Measurements from ENCODE around the gene ARHGAP26. TPM values are rescaled to one million over a fixed set of nuclear protein-coding genes. Genes with fewer than 3 reads are reported as not detected.
A peak's percentile ranks its signal among the peaks of the same experiment; 100 is the strongest.
"Not testable (repeated sequence)": the region's sequence is repeated elsewhere in the genome, so short reads cannot be mapped to it uniquely, and the experiment has no call there.

ARHGAP26 gene
- total RNA-seq, 2 donors from 2014 or later: 15.7 to 23.4 TPM

DNA sequence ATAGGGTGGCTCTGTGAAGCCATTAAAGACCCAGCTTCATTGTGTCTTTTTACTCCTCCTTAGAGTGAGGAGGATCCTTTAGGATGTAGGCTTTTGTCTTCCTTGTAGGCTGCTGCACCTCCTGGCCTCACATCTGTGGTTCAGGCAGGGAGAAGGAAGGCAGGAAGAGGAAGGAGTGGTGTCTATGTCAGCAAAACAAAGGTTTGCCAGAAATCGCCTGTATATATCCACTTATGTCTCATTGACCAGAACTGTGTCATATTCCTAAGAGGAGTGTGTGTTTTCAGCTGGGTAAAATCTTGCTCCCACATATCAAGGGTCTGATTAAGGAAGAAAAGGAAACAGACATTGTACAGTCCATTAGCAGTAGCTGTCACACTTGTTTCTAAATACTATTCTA lies 213.8 kb downstream of the ARHGAP26 start:
- Mint-ChIP-seq H3K9me3 (peaks cover 15 to 18% of the 10 kb centered on the region in 2 donors), H3K27ac (no peak overlapping the region), H3K36me3 (peaks cover 20 to 22% of the 10 kb centered on the region in 2 donors)
- ATAC-seq (no peak), DNase-seq (ENCODE audit: low spot score in 2 of 2) (no peak)

- no peak for ATAC-seq
- H3K9me3 Mint-ChIP-seq: peaks cover 18 to 22% of the 10 kb centered on the region in 2 donors
- H3K27ac Mint-ChIP-seq: no peak overlapping the region
Observed at GRCh38 chr5:142984525-142984924, 214.3 kb downstream of the ARHGAP26 start.

DNA sequence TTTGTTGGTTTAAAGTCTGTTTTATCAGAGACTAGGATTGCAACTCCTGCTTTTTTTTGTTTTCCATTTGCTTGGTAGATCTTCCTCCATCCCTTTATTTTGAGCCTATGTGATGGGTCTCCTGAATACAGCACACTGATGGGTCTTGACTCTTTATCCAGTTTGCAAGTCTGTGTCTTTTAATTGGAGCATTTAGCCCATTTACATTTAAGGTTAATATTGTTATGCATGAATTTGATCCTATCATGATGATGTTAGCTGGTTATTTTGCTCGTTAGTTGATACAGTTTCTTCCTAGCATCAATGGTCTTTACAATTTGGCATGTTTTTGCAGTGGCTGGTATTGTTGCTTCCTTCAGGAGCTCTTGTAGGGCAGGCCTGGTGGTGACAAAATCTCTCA lies 219.1 kb downstream of the ARHGAP26 start:
- Mint-ChIP-seq H3K9me3 (peaks cover 22 to 33% of the 10 kb centered on the region in 2 donors), H3K36me3 (peaks cover 32 to 35% of the 10 kb centered on the region in 2 donors)
- H3K27ac Mint-ChIP-seq; ATAC-seq; DNase-seq (ENCODE audit: low spot score in 2 of 2): not testable (repeated sequence)

More at GRCh38 chr5:142984525-142984924, 214.3 kb downstream of the ARHGAP26 start:
- H3K36me3 Mint-ChIP-seq: peaks cover 24 to 25% of the 10 kb centered on the region in 2 donors
- no peak for DNase-seq (ENCODE audit: low spot score in 2 of 2)

GRCh38 chr5:142990073-142990472 lies 219.9 kb downstream of the ARHGAP26 start:
- ATAC-seq; DNase-seq (ENCODE audit: low spot score in 2 of 2); H3K27ac Mint-ChIP-seq: not testable (repeated sequence)
- peaks cover 22 to 35% of the 10 kb centered on the region in 2 donors for H3K9me3 Mint-ChIP-seq
- peaks cover 32% of the 10 kb centered on the region in 2 donors for H3K36me3 Mint-ChIP-seq

GRCh38 chr5:142994218-142994617 lies 224.0 kb downstream of the ARHGAP26 start:
- DNase-seq (ENCODE audit: low spot score in 2 of 2) (no peak), ATAC-seq (no peak)
- Mint-ChIP-seq H3K27ac (no peak overlapping the region), H3K9me3 (peaks cover 5 to 15% of the 10 kb centered on the region in 2 donors), H3K36me3 (peaks cover 8 to 14% of the 10 kb centered on the region in 2 donors)

GRCh38 chr5:142995621-142996020 lies 225.4 kb downstream of the ARHGAP26 start:
- not testable (repeated sequence) for H3K27ac Mint-ChIP-seq; ATAC-seq; DNase-seq (ENCODE audit: low spot score in 2 of 2); H3K36me3 Mint-ChIP-seq
- H3K9me3 Mint-ChIP-seq: peaks cover 0 to 11% of the 10 kb centered on the region in 2 donors

GRCh38 chr5:142997591-142997990 lies 227.4 kb downstream of the ARHGAP26 start:
- ATAC-seq (no peak), DNase-seq (ENCODE audit: low spot score in 2 of 2) (no peak)
- H3K36me3 Mint-ChIP-seq: peaks cover 0 to 14% of the 10 kb centered on the region in 2 donors
- peaks cover 0 to 11% of the 10 kb centered on the region in 2 donors for H3K9me3 Mint-ChIP-seq
- no peak overlapping the region for H3K27ac Mint-ChIP-seq

GRCh38 chr5:142998316-142999020 lies 228.3 kb downstream of the ARHGAP26 start:
- Mint-ChIP-seq H3K9me3 (peaks cover 0 to 11% of the 10 kb centered on the region in 2 donors), H3K36me3 (peaks cover 0 to 18% of the 10 kb centered on the region in 2 donors), H3K27ac (no peak overlapping the region)
- ATAC-seq (no peak), DNase-seq (ENCODE audit: low spot score in 2 of 2) (no peak)

- not testable (repeated sequence) for H3K9me3 Mint-ChIP-seq; DNase-seq (ENCODE audit: low spot score in 2 of 2); H3K27ac Mint-ChIP-seq; ATAC-seq
- H3K36me3 Mint-ChIP-seq: peaks cover 0 to 20% of the 10 kb centered on the region in 2 donors
Observed at GRCh38 chr5:143000551-143000950, 230.4 kb downstream of the ARHGAP26 start.

DNA sequence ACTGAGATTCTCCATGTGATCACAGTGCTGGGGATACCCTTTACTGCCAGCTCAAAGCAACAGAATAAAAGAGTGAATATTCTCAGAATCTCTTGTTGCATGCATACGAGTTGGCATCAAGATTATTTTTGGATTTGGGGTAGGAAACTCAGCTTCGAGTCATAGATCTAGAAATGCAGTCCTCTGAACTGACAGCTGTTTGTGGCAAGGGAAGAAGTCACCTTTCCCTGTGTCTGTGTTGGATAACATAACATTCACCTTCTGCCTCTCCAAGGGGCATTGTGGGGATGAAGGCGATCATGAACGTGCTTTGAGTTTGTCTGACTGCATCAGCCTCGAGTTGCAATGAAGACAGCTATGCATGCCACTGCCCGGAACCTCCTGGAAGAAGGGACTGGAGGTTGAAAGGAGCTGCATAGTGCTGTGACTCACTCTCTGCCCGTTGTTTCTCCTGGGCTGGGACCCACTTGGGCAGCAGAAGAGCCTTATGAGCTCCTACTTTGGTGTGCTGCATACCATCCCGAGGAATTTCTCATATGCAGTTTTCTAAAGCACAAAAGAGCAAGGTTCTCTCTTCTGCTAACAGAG lies 231.7 kb downstream of the ARHGAP26 start:
- H3K27ac Mint-ChIP-seq: peak overlapping the region; percentile 94 to 97
- ATAC-seq: peak; percentile 51 to 55
- peaks cover 0 to 20% of the 10 kb centered on the region in 2 donors for H3K36me3 Mint-ChIP-seq
- peaks cover 0 to 4% of the 10 kb centered on the region in 2 donors for H3K9me3 Mint-ChIP-seq
- DNase-seq (ENCODE audit: low spot score in 2 of 2): peak in 1 of 2 donors; percentile 32

- ATAC-seq (peak; percentile 87 to 92), DNase-seq (ENCODE audit: low spot score in 2 of 2) (peak in 1 of 2 donors; percentile 46)
- H3K9me3 Mint-ChIP-seq: peaks cover 0 to 4% of the 10 kb centered on the region in 2 donors
- peaks cover 0 to 20% of the 10 kb centered on the region in 2 donors for H3K36me3 Mint-ChIP-seq
- peak overlapping the region; percentile 94 to 97 for H3K27ac Mint-ChIP-seq
Observed at GRCh38 chr5:143002459-143003327, 232.5 kb downstream of the ARHGAP26 start.

DNA sequence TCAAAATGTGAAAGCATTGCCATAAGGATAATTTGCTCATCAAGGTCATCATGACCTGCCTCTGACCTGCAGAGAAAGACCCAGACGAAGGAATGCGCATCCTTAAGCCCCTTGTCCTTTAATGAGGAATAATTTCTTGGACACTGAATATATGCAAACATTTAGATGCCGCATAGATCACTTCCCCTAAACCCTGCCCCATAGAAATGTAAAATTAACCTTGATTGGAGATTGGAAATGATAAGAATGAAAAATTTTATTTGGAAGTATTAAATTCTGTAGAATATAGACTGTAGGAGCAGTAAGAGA lies 233.1 kb downstream of the ARHGAP26 start:
- peaks cover 0 to 20% of the 10 kb centered on the region in 2 donors for H3K36me3 Mint-ChIP-seq
- H3K27ac Mint-ChIP-seq: peak overlapping the region; percentile 94 to 97
- ATAC-seq (no peak), DNase-seq (ENCODE audit: low spot score in 2 of 2) (no peak)
- peaks cover 0 to 4% of the 10 kb centered on the region in 2 donors for H3K9me3 Mint-ChIP-seq

DNA sequence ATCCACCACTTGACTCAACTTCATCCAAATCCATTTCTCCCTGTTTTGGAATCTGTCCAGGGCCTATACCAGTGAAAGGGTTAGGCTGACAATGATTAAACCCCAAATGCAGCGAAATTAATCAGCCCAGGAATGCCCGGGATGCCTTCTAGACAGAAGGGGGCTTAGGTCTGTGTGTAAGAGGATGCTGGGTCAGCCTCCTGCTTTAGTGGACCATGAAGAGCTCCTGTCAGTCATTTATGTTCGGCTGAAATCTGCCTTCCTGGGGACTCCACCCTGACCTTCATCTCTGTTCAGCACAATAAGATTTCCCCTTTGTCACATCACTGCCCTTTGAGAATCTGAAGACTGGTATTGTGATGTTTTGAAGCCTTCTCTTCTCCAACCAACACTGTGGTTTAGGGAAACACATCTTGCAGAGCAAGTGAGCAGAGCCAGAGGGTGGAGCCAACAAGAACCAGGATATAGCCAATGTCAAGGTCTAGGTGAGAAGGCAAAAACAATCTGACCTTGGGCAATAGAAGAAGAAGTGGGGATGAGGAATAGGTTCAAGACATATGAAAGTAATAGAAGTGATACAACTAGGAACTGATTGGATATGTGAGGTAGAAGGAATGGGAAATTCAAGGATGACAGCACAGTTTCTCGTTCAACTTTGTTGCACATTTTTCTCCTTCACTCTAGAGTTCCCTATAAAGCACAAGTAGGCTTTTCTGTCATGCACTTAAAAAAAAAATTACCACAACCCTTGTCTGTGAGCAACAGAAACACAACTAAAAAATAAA lies 234.4 kb downstream of the ARHGAP26 start:
- Mint-ChIP-seq H3K36me3 (peaks cover 0 to 20% of the 10 kb centered on the region in 2 donors), H3K27ac (peak overlapping the region; percentile 30 to 48), H3K9me3 (peaks cover 0 to 4% of the 10 kb centered on the region in 2 donors)
- DNase-seq (ENCODE audit: low spot score in 2 of 2) (no peak), ATAC-seq (peak in 1 of 2 donors; percentile 1)

GRCh38 chr5:143006501-143006900 lies 236.3 kb downstream of the ARHGAP26 start:
- no peaks in the 10 kb centered on the region for H3K9me3 Mint-ChIP-seq
- ATAC-seq: no peak
- peaks cover 0 to 9% of the 10 kb centered on the region in 2 donors for H3K36me3 Mint-ChIP-seq
- H3K27ac Mint-ChIP-seq: peak overlapping the region in 1 of 2 donors; percentile 52
- no peak for DNase-seq (ENCODE audit: low spot score in 2 of 2)

- Mint-ChIP-seq H3K36me3 (peaks cover 0 to 6% of the 10 kb centered on the region in 2 donors), H3K9me3 (no peaks in the 10 kb centered on the region), H3K27ac (peak overlapping the region in 1 of 2 donors; percentile 18)
- DNase-seq (ENCODE audit: low spot score in 2 of 2) (no peak), ATAC-seq (no peak)
Observed at GRCh38 chr5:143008032-143008431, 237.9 kb downstream of the ARHGAP26 start.

Data from activated naive CD4-positive, alpha-beta T cell treated with anti-CD3 and anti-CD28 coated beads, Interleukin-2, amount 50 U/mL, for 72 hours (primary cell).